Stimulated activated CD8-positive, alpha-beta memory T cell treated with anti-CD3 and anti-CD28 coated beads, Interleukin-12 subunit alpha, Interleukin-12 subunit beta, amount 100 ng/mL, for 24 hours (primary cell): ENCODE results near the gene LRRC75A.

Experiments used
- DNase-seq: peaks from one replicate; pipeline ENCODE4 v3.0.0-alpha.2; 2020; ENCODE audit errors: extremely low read depth

Gene LRRC75A

GRCh38 chr17:16493531-16494046 lies 1.6 kb upstream of the LRRC75A start:
- DNase-seq, result no peak

- DNase-seq, result no peak
Observed at GRCh38 chr17:16492613-16493530, 879 bp upstream of the LRRC75A start.

GRCh38 chr17:16491131-16491702 lies 776 bp downstream of the LRRC75A start:
- DNase-seq, result no peak

GRCh38 chr17:16489431-16489830 lies 2.6 kb downstream of the LRRC75A start:
- DNase-seq, result no peak

- no peak for DNase-seq
Observed at GRCh38 chr17:16488968-16489337, 3.0 kb downstream of the LRRC75A start.

GRCh38 chr17:16488186-16488967 lies 3.6 kb downstream of the LRRC75A start:
- DNase-seq, result no peak

GRCh38 chr17:16486373-16487250 lies 5.4 kb downstream of the LRRC75A start:
- DNase-seq, result no peak

GRCh38 chr17:16484445-16485175 lies 7.4 kb downstream of the LRRC75A start:
- no peak for DNase-seq

GRCh38 chr17:16483021-16483645 lies 8.9 kb downstream of the LRRC75A start:
- no peak for DNase-seq

GRCh38 chr17:16482253-16482652 lies 9.7 kb downstream of the LRRC75A start:
- no peak for DNase-seq

- DNase-seq, result no peak
Observed at GRCh38 chr17:16480995-16481394, 11.0 kb downstream of the LRRC75A start.

GRCh38 chr17:16479264-16479663 lies 12.7 kb downstream of the LRRC75A start:
- DNase-seq, result no peak

GRCh38 chr17:16478649-16479048 lies 13.3 kb downstream of the LRRC75A start:
- DNase-seq, result no peak

GRCh38 chr17:16477666-16478065 lies 14.3 kb downstream of the LRRC75A start:
- no peak for DNase-seq

GRCh38 chr17:16477255-16477654 lies 14.7 kb downstream of the LRRC75A start:
- no peak for DNase-seq

GRCh38 chr17:16475179-16475704 lies 16.8 kb downstream of the LRRC75A start:
- no peak for DNase-seq

- DNase-seq, result no peak
Observed at GRCh38 chr17:16474012-16474725, 17.8 kb downstream of the LRRC75A start.

GRCh38 chr17:16473044-16474011 lies 18.7 kb downstream of the LRRC75A start:
- DNase-seq, result no peak
